ENCODE measurements around the gene ZMYM2. TPM values are rescaled to one million over a fixed set of nuclear protein-coding genes. Genes with fewer than 3 reads are reported as not detected.

ZMYM2 gene
- total RNA-seq, 1 donor from 2014 or later, result 48.2 TPM

- peaks cover 12% of the 10 kb centered on the region for H3K36me3 ChIP-seq
- no peaks in the 10 kb centered on the region for H3K27me3 ChIP-seq (ENCODE audit: low read depth)
- H3K27ac ChIP-seq (replicated peaks), result peak overlapping the region; percentile 37
- TF ChIP-seq, protein P1, sequence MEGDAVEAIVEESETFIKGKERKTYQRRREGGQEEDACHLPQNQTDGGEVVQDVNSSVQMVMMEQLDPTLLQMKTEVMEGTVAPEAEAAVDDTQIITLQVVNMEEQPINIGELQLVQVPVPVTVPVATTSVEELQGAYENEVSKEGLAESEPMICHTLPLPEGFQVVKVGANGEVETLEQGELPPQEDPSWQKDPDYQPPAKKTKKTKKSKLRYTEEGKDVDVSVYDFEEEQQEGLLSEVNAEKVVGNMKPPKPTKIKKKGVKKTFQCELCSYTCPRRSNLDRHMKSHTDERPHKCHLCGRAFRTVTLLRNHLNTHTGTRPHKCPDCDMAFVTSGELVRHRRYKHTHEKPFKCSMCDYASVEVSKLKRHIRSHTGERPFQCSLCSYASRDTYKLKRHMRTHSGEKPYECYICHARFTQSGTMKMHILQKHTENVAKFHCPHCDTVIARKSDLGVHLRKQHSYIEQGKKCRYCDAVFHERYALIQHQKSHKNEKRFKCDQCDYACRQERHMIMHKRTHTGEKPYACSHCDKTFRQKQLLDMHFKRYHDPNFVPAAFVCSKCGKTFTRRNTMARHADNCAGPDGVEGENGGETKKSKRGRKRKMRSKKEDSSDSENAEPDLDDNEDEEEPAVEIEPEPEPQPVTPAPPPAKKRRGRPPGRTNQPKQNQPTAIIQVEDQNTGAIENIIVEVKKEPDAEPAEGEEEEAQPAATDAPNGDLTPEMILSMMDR (IDR thresholded peaks at IDR 0.05; ENCODE audit: borderline replicate concordance), result no peak
- no peaks in the 10 kb centered on the region for H3K9me3 ChIP-seq (replicated peaks)
- peak overlapping the region; percentile 14 for H3K4me3 ChIP-seq
- peaks cover 45% of the 10 kb centered on the region for H3K4me1 ChIP-seq
- intact Hi-C loops (cut with micrococcal nuclease), result no loop called here
- DNase-seq, result no peak
Measured at GRCh38 chr13:20049558-20050473, 91.3 kb downstream of the ZMYM2 start.

DNA sequence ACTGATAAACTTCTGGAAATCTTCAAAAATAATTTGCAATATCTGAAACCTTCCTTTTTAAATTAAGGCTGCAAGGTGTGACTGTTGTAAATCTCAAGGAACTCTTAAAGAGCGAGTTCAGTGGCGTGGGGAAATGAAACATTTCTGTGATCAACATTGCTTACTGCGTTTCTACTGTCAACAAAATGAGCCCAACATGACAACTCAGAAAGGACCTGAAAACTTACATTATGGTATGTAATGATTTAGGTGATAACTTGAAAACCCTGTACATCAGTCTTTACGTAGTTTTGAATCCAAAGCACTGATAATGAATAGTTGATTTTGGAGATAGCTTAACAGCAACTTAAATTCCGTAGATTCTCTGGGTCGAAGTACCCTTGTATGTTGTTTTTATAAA, 92.8 kb downstream of the ZMYM2 start:
- TF ChIP-seq, protein P1 (IDR thresholded peaks at IDR 0.05; ENCODE audit: borderline replicate concordance), result no peak
- H3K4me1 ChIP-seq, result peaks cover 57% of the 10 kb centered on the region
- no peaks in the 10 kb centered on the region for H3K9me3 ChIP-seq (replicated peaks)
- no peaks in the 10 kb centered on the region for H3K27me3 ChIP-seq (ENCODE audit: low read depth)
- H3K27ac ChIP-seq (replicated peaks), result no peak overlapping the region
- no peak for DNase-seq
- H3K36me3 ChIP-seq, result peaks cover 16% of the 10 kb centered on the region
- intact Hi-C loops (cut with micrococcal nuclease), result no loop called here
- no peak overlapping the region for H3K4me3 ChIP-seq

DNA sequence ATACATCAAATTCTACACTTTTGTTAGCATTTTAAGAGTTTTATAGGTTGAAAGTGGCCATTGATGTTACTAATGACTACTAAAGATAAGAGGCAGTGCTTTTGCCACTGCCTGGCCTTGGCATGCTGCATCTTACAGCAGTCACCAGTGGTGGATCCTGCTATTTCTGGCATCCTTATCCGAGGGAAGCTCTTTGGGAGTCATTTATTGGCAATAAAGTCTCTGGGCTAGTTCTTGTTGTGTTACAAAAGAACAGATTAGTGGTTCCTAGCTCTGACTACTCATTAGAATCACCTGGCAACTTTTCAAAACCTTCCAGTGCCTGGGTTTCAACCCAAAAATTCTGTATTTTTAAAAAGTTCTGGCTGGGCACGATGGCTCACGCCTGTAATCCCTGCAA, 94.5 kb downstream of the ZMYM2 start:
- Histone ChIP-seq H3K27ac (replicated peaks) (peak overlapping the region; percentile 18), H3K4me1 (peaks cover 57% of the 10 kb centered on the region), H3K9me3 (replicated peaks) (no peaks in the 10 kb centered on the region), H3K27me3 (ENCODE audit: low read depth) (no peaks in the 10 kb centered on the region), H3K36me3 (peaks cover 29% of the 10 kb centered on the region), H3K4me3 (no peak overlapping the region)
- DNase-seq, result no peak
- TF ChIP-seq, protein P1 (IDR thresholded peaks at IDR 0.05; ENCODE audit: borderline replicate concordance), result no peak
- intact Hi-C loops (cut with micrococcal nuclease), result no loop called here

GRCh38 chr13:20053891-20054290, 95.4 kb downstream of the ZMYM2 start:
- intact Hi-C loops (cut with micrococcal nuclease), result no loop called here
- no peak overlapping the region for H3K27ac ChIP-seq (replicated peaks)
- H3K4me3 ChIP-seq, result no peak overlapping the region
- no peaks in the 10 kb centered on the region for H3K9me3 ChIP-seq (replicated peaks)
- peaks cover 36% of the 10 kb centered on the region for H3K36me3 ChIP-seq
- TF ChIP-seq, protein P1 (IDR thresholded peaks at IDR 0.05; ENCODE audit: borderline replicate concordance), result no peak
- H3K27me3 ChIP-seq (ENCODE audit: low read depth), result no peaks in the 10 kb centered on the region
- H3K4me1 ChIP-seq, result peaks cover 50% of the 10 kb centered on the region
- DNase-seq, result no peak

- intact Hi-C loops (cut with micrococcal nuclease), result no loop called here
- Histone ChIP-seq H3K9me3 (replicated peaks) (no peaks in the 10 kb centered on the region), H3K36me3 (peaks cover 42% of the 10 kb centered on the region), H3K4me3 (no peak overlapping the region), H3K27me3 (ENCODE audit: low read depth) (no peaks in the 10 kb centered on the region), H3K27ac (replicated peaks) (no peak overlapping the region), H3K4me1 (peaks cover 43% of the 10 kb centered on the region)
- DNase-seq, result no peak
- TF ChIP-seq, protein P1 (IDR thresholded peaks at IDR 0.05; ENCODE audit: borderline replicate concordance), result no peak
Measured at GRCh38 chr13:20054586-20054985, 96.1 kb downstream of the ZMYM2 start.
